WTC11 (cell line): Measurements from ENCODE around the gene HLA-A.

Experiments
- AFF4 ChIP-seq: sonication (generic); formaldehyde crosslinking; IDR thresholded peaks from 2 replicates; pipeline ENCODE4 v1.8.1; 2023; ENCODE audit warnings: mild to moderate bottlenecking, missing genetic modification reagents, borderline replicate concordance
- AR ChIP-seq: fragments of 250-450 bp; sonication (Bioruptor Pico); IDR thresholded peaks from 2 replicates; pipeline ENCODE4 v1.9.0; 2021; ENCODE audit warnings: mild to moderate bottlenecking
- CREB1 ChIP-seq: sonication (generic); formaldehyde crosslinking; IDR thresholded peaks from 2 replicates; pipeline ENCODE4 v1.8.0; 2023; ENCODE audit warnings: mild to moderate bottlenecking, missing genetic modification reagents
- CTCF ChIP-seq: fragments of 200-600 bp; IDR thresholded peaks from 2 replicates; pipeline ENCODE4 v1.8.0; 2022; ENCODE audit warnings: antibody characterized with exemption
- E2F4 ChIP-seq: sonication (generic); formaldehyde crosslinking; IDR thresholded peaks from 2 replicates; pipeline ENCODE4 v1.8.1; 2022; ENCODE audit warnings: low read depth, mild to moderate bottlenecking, moderate library complexity, missing genetic modification reagents, borderline replicate concordance
- E2F5 ChIP-seq: sonication (generic); formaldehyde crosslinking; IDR thresholded peaks from 2 replicates; pipeline ENCODE4 v1.8.1; 2022; ENCODE audit warnings: mild to moderate bottlenecking, moderate library complexity, missing genetic modification reagents
- IRF2 ChIP-seq: sonication (generic); formaldehyde crosslinking; IDR thresholded peaks from 2 replicates; pipeline ENCODE4 v1.8.0; 2022; ENCODE audit warnings: low read depth, missing genetic modification reagents, borderline replicate concordance
- MYBL2 ChIP-seq: sonication (generic); formaldehyde crosslinking; IDR thresholded peaks from 2 replicates; pipeline ENCODE4 v1.8.1; 2023; ENCODE audit warnings: mild to moderate bottlenecking, moderate library complexity, missing genetic modification reagents
- SMAD4 ChIP-seq: sonication (generic); formaldehyde crosslinking; IDR thresholded peaks from 2 replicates; pipeline ENCODE4 v1.8.0; 2022; ENCODE audit warnings: mild to moderate bottlenecking, missing genetic modification reagents
- SP1 ChIP-seq: sonication (generic); formaldehyde crosslinking; conservative IDR thresholded peaks from 2 replicates; pipeline ENCODE4 v1.8.1; 2022; ENCODE audit warnings: missing genetic modification reagents
- ZBTB21 ChIP-seq: sonication (generic); formaldehyde crosslinking; IDR thresholded peaks from 2 replicates; pipeline ENCODE4 v1.8.1; 2023; ENCODE audit warnings: mild to moderate bottlenecking, missing genetic modification reagents, borderline replicate concordance
- ZNF281 ChIP-seq: sonication (generic); formaldehyde crosslinking; IDR thresholded peaks from 2 replicates; pipeline ENCODE4 v1.8.0; 2023; ENCODE audit warnings: mild to moderate bottlenecking, missing genetic modification reagents

- no peak for TF ChIP-seq CTCF
- TF ChIP-seq E2F5 (CRISPR knock-in tag), result no peak
- TF ChIP-seq ZNF281 (CRISPR knock-in tag), result no peak
- no peak for TF ChIP-seq AR (CRISPR knock-in tag)
- no peak for TF ChIP-seq IRF2
- no peak for TF ChIP-seq CREB1 (CRISPR knock-in tag)
- no peak for TF ChIP-seq SP1 (CRISPR knock-in tag)
- no peak for TF ChIP-seq MYBL2 (CRISPR knock-in tag)
- no peak for TF ChIP-seq ZBTB21
- TF ChIP-seq SMAD4 (CRISPR knock-in tag), result no peak
- no peak for TF ChIP-seq AFF4 (CRISPR knock-in tag)
- no peak for TF ChIP-seq E2F4 (CRISPR knock-in tag)
Observed at GRCh38 chr6:29933955-29934354, 8.4 kb upstream of the HLA-A start.
